Inflammatory macrophage treated with lipopolysaccharide for 1 hour (primary cell): ENCODE measurements around the gene FBN1.

Experiments used
- DNase-seq, 2 donors: peaks; one replicate each; pipeline ENCODE4 v3.0.0-alpha.2; 2020 to 2022

Gene FBN1

GRCh38 chr15:48578965-48579364 is 66.5 kb downstream of the FBN1 start:
- no peak for DNase-seq

GRCh38 chr15:48577469-48577868 is 68.0 kb downstream of the FBN1 start:
- no peak for DNase-seq

GRCh38 chr15:48574187-48574586 is 71.3 kb downstream of the FBN1 start:
- DNase-seq = no peak

- DNase-seq = no peak
Observed at GRCh38 chr15:48573780-48574179, 71.7 kb downstream of the FBN1 start.

GRCh38 chr15:48572823-48573222 is 72.7 kb downstream of the FBN1 start:
- no peak for DNase-seq

GRCh38 chr15:48571510-48571909 is 74.0 kb downstream of the FBN1 start:
- no peak for DNase-seq

GRCh38 chr15:48570822-48571221 is 74.7 kb downstream of the FBN1 start:
- DNase-seq = no peak

- no peak for DNase-seq
Observed at GRCh38 chr15:48569591-48570302, 75.8 kb downstream of the FBN1 start.

GRCh38 chr15:48566668-48567067 is 78.8 kb downstream of the FBN1 start:
- no peak for DNase-seq

GRCh38 chr15:48565560-48566482 is 79.7 kb downstream of the FBN1 start:
- DNase-seq = no peak

GRCh38 chr15:48564690-48565089 is 80.8 kb downstream of the FBN1 start:
- DNase-seq = no peak

- no peak for DNase-seq
Observed at GRCh38 chr15:48563934-48564333, 81.6 kb downstream of the FBN1 start.

- DNase-seq = no peak
Observed at GRCh38 chr15:48560321-48561051, 85.0 kb downstream of the FBN1 start.

GRCh38 chr15:48559285-48559684 is 86.2 kb downstream of the FBN1 start:
- no peak for DNase-seq

- no peak for DNase-seq
Observed at GRCh38 chr15:48558226-48558625, 87.3 kb downstream of the FBN1 start.

GRCh38 chr15:48557335-48557734 is 88.2 kb downstream of the FBN1 start:
- no peak for DNase-seq

- DNase-seq = no peak
Observed at GRCh38 chr15:48556159-48556897, 89.2 kb downstream of the FBN1 start.

GRCh38 chr15:48555241-48555881 is 90.1 kb downstream of the FBN1 start:
- no peak for DNase-seq

GRCh38 chr15:48554112-48554511 is 91.4 kb downstream of the FBN1 start:
- DNase-seq = no peak

GRCh38 chr15:48553559-48553958 is 92.0 kb downstream of the FBN1 start:
- DNase-seq = no peak

GRCh38 chr15:48550822-48551525 is 94.5 kb downstream of the FBN1 start:
- DNase-seq = no peak

GRCh38 chr15:48548455-48548854 is 97.1 kb downstream of the FBN1 start:
- DNase-seq = no peak
